Endothelial cell of umbilical vein (primary cell): ENCODE results near the gene PPP2R5D. TPM values are rescaled to one million over a fixed set of nuclear protein-coding genes. Genes with fewer than 3 reads are reported as not detected.

Experiments
- BruUV-seq: library from RNA; stranded (reverse); fragments of 400-500 nt; replicated peaks from 2 replicates; lab custom pipeline; 2021; lab: Mats Ljungman, UMichigan
- CTCF ChIA-PET: fragments of 300-600, 350-600 bp; sonication (Branson Sonifier 250); formaldehyde crosslinking; loops from one replicate; lab custom pipeline; 2021; ENCODE audit warnings: antibody characterized with exemption, inconsistent platforms; lab: Charles Lee
- POLR2A ChIA-PET: fragments of 300-600, 350-600 bp; sonication (Branson Sonifier 250); formaldehyde crosslinking; loops from one replicate; lab custom pipeline; 2021; ENCODE audit warnings: antibody characterized with exemption, inconsistent platforms; lab: Charles Lee
- DNase-seq: peaks from one replicate; pipeline ENCODE4 v3.0.0-alpha.2; 2011; ENCODE audit warnings: low read depth, low spot score
- FAIRE-seq: peaks from 2 replicates; lab custom pipeline; 2011; peaks lifted over from hg19 to GRCh38; lab: Jason Lieb, UNC
- H2AFZ ChIP-seq: 2 replicates; pipeline ENCODE4 v1.6.0; 2012; ENCODE audit warnings: low read depth, low read length, control low read depth, inconsistent platforms
- H3K27ac ChIP-seq: 2 replicates; pipeline ENCODE4 v1.5.1; 2011; ENCODE audit warnings: low read depth, mild to moderate bottlenecking, control low read depth, low read length, moderate library complexity; ENCODE audit not compliant: insufficient read depth
- H3K27me3 ChIP-seq, 2 experiments: 2 replicates each; pipeline versions ENCODE4 v1.6.0 to v1.6.1; 2011; ENCODE audit warnings: low read length in 2 of 2, mixed read lengths in 1 of 2; ENCODE audit not compliant: control insufficient read depth in 2 of 2, insufficient read depth in 2 of 2
- H3K36me3 ChIP-seq, 2 experiments: 2 replicates in 1 of 2; 3 replicates in 1 of 2; pipeline ENCODE4 v1.5.1; 2011; ENCODE audit warnings: low read length in 2 of 2, mild to moderate bottlenecking in 1 of 2, moderate library complexity in 1 of 2; ENCODE audit not compliant: control insufficient read depth in 2 of 2, insufficient read depth in 2 of 2; ENCODE audit errors: extremely low read depth in 1 of 2
- H3K4me1 ChIP-seq: 3 replicates; pipeline ENCODE4 v1.5.1; 2011; ENCODE audit warnings: mild to moderate bottlenecking, low read length; ENCODE audit not compliant: control insufficient read depth, insufficient read depth; ENCODE audit errors: extremely low read depth
- H3K4me2 ChIP-seq: 2 replicates; pipeline ENCODE4 v1.6.1; 2011; ENCODE audit warnings: low read length, control low read depth, mixed read lengths; ENCODE audit not compliant: insufficient read depth
- H3K4me3 ChIP-seq, 3 experiments: fragments of 200-600 bp in 1 of 3; sonication (generic), shearing (Covaris generic) in 1 of 3; replicated peaks in 1 of 3; 2 replicates each; pipeline ENCODE4 v1.5.1; 2011 to 2016; ENCODE audit warnings: control low read depth in 3 of 3, low read length in 3 of 3, mild to moderate bottlenecking in 2 of 3, inconsistent platforms in 1 of 3, low read depth in 1 of 3, moderate library complexity in 1 of 3; ENCODE audit not compliant: insufficient read depth in 1 of 3
- H3K79me2 ChIP-seq: 2 replicates; pipeline ENCODE4 v1.6.0; 2012; ENCODE audit warnings: low read length, inconsistent platforms; ENCODE audit not compliant: control insufficient read depth, insufficient read depth
- H3K9ac ChIP-seq: replicated peaks from 2 replicates; pipeline ENCODE3; 2011; ENCODE audit warnings: low read length, control low read depth; ENCODE audit not compliant: insufficient read depth; ENCODE audit errors: extremely low read depth
- H3K9me1 ChIP-seq: replicated peaks from 3 replicates; pipeline ENCODE4 v1.6.0; 2011; ENCODE audit warnings: mild to moderate bottlenecking, low read length; ENCODE audit not compliant: control insufficient read depth, insufficient read depth; ENCODE audit errors: extremely low read depth
- H3K9me3 ChIP-seq: replicated peaks from 2 replicates; pipeline ENCODE4 v1.5.1; 2012; ENCODE audit warnings: low read length, inconsistent platforms; ENCODE audit not compliant: control insufficient read depth, insufficient read depth
- H4K20me1 ChIP-seq: replicated peaks from 2 replicates; pipeline ENCODE3; 2011; ENCODE audit warnings: mild to moderate bottlenecking, low read length; ENCODE audit not compliant: control insufficient read depth, insufficient read depth; ENCODE audit errors: extremely low read depth
- EZH2 ChIP-seq: IDR thresholded peaks from 2 replicates; pipeline ENCODE4 v1.6.1; 2012; ENCODE audit warnings: borderline replicate concordance, low read depth, mild to moderate bottlenecking, moderate library complexity, low read length, inconsistent platforms; ENCODE audit not compliant: severe bottlenecking
- FOS ChIP-seq: IDR thresholded peaks from 2 replicates; pipeline ENCODE4 v1.6.1; 2011; ENCODE audit warnings: mild to moderate bottlenecking, low read length, moderate library complexity, borderline replicate concordance; ENCODE audit not compliant: insufficient read depth
- GATA2 ChIP-seq: IDR thresholded peaks from 2 replicates; pipeline ENCODE4 v1.7.0; 2011; ENCODE audit warnings: low read depth, mild to moderate bottlenecking, moderate library complexity, mixed read lengths, low read length; ENCODE audit not compliant: insufficient read length, insufficient read depth
- JUN ChIP-seq: IDR thresholded peaks from 2 replicates; pipeline ENCODE4 v1.6.1; 2011; ENCODE audit warnings: borderline replicate concordance, low read depth; ENCODE audit not compliant: insufficient read length, insufficient read depth
- MYC ChIP-seq: IDR thresholded peaks from one replicate; pipeline ENCODE4 v1.6.1; 2011; ENCODE audit warnings: mild to moderate bottlenecking, low read depth, low read length
- POLR2A ChIP-seq: IDR thresholded peaks from 2 replicates; pipeline ENCODE4 v1.6.1; 2012; ENCODE audit warnings: low read depth, mild to moderate bottlenecking, control low read depth, low read length
- POLR2AphosphoS5 ChIP-seq: IDR thresholded peaks from 2 replicates; pipeline ENCODE4 v1.6.1; 2012; ENCODE audit warnings: low read depth, mild to moderate bottlenecking, control low read depth, low read length, moderate library complexity; ENCODE audit not compliant: insufficient read depth
- dilution Hi-C: fragments of 300-500 bp; cut with MboI; formaldehyde crosslinking; loops from one replicate; pipeline ENCODE4 v1.15.0; 2019; ENCODE audit warnings: low sequenced_read_pairs; ENCODE audit not compliant: extremely low pct_ligation_motif_present
- intact Hi-C: fragments of 100-400 bp; cut with micrococcal nuclease; formaldehyde crosslinking; loops from one replicate; pipeline ENCODE4 v1.10.0; 2022
- polyA plus RNA-seq, 4 experiments: library from polyadenylated mRNA; depleted of rRNA in 3 of 4; stranded (reverse) in 3 of 4; unstranded in 1 of 4; fragments of >200 nt; gene quantifications; 2 replicates each; pipeline versions ENCODE4 v1.2.1 to v1.2.3, GENCODE V29; 2011 to 2012; ENCODE audit warnings: missing spikeins in 1 of 4
- total RNA-seq: library from RNA; stranded (reverse); gene quantifications from 2 replicates; pipeline ENCODE4 v1.2.3, GENCODE V29; 2021
- TF ChIP-seq, protein P1 (sequence below), 2 donors: IDR thresholded peaks; 1 replicate in 1 of 2; 2 replicates in 1 of 2; pipeline ENCODE4 v1.5.1; 2011; ENCODE audit warnings: low read length in 2 of 2, mild to moderate bottlenecking in 2 of 2, moderate library complexity in 2 of 2, control low read depth in 1 of 2, inconsistent platforms in 1 of 2, low read depth in 1 of 2; ENCODE audit not compliant: insufficient read depth in 1 of 2; ENCODE audit errors: extremely low read depth in 1 of 2
- TF ChIP-seq, protein P2 (sequence below): IDR thresholded peaks from 2 replicates; pipeline ENCODE4 v1.6.1; 2011; ENCODE audit not compliant: insufficient read depth, insufficient read length

PPP2R5D gene
- total and polyA plus RNA-seq, 2 donors (not counting 3 experiments of a cell fraction or from before 2014, with no cell fraction given): 45.5 to 60.2 TPM

DNA sequence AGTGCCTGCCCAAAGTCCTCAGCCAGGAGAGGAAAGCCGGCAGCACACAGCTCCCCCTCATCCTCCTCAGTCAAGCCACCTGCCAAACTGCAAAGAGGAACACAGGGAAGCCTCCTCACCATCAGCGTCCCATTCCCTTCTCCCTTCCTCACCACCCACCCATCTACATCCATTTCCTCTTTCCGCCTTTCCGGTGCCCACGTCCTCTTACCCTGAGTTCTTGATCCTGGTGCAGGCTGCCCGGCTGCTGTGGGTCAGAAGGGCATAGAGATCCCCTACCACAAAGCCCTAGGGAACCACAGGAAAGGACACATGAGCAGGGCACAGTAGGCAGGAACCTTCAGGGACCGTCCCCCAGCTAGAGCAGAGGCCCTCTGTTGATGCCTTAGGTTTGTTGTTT is 17.8 kb upstream of the PPP2R5D start:
- Histone ChIP-seq H3K4me2 (no peak overlapping the region), H3K4me3 (no peak overlapping the region), H3K9me3 (no peaks in the 10 kb centered on the region), H3K4me1 (peaks cover 5% of the 10 kb centered on the region), H3K9me1 (no peaks in the 10 kb centered on the region), H3K27ac (no peak overlapping the region), H3K36me3 (peaks cover 0 to 21% of the 10 kb centered on the region in 2 experiments), H3K9ac (no peak overlapping the region), H2AFZ (no peak overlapping the region), H4K20me1 (no peaks in the 10 kb centered on the region), H3K79me2 (no peaks in the 10 kb centered on the region), H3K27me3 (no peaks in the 10 kb centered on the region)
- TF ChIP-seq FOS (no peak), JUN (no peak), POLR2AphosphoS5 (no peak), EZH2 (no peak), GATA2 (no peak), POLR2A (no peak), MYC (no peak)
- TF ChIP-seq, protein P1, sequence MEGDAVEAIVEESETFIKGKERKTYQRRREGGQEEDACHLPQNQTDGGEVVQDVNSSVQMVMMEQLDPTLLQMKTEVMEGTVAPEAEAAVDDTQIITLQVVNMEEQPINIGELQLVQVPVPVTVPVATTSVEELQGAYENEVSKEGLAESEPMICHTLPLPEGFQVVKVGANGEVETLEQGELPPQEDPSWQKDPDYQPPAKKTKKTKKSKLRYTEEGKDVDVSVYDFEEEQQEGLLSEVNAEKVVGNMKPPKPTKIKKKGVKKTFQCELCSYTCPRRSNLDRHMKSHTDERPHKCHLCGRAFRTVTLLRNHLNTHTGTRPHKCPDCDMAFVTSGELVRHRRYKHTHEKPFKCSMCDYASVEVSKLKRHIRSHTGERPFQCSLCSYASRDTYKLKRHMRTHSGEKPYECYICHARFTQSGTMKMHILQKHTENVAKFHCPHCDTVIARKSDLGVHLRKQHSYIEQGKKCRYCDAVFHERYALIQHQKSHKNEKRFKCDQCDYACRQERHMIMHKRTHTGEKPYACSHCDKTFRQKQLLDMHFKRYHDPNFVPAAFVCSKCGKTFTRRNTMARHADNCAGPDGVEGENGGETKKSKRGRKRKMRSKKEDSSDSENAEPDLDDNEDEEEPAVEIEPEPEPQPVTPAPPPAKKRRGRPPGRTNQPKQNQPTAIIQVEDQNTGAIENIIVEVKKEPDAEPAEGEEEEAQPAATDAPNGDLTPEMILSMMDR (IDR thresholded peaks at IDR 0.05; ENCODE audit: extremely low read depth in 1 of 2, insufficient read depth in 1 of 2, low read depth in 1 of 2, low read length in 2 of 2): no peak
- TF ChIP-seq, protein P2, sequence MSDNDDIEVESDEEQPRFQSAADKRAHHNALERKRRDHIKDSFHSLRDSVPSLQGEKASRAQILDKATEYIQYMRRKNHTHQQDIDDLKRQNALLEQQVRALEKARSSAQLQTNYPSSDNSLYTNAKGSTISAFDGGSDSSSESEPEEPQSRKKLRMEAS: no peak
- intact Hi-C loops (no loop called here), dilution Hi-C loops (no loop called here)
- ChIA-PET CTCF (interaction anchor here (1.3 to 3.0 kb wide), 3 partner anchors 9 to 180 kb away, joined by 3 to 12 read pairs (median 3); partner anchors contain the start of gene PEX6), POLR2A (interaction anchor here (2.1 kb wide), 1 partner anchor 37 kb away, joined by 4 read pairs; the partner anchor contains the start of gene CNPY3)
- BruUV-seq: no TSS peak
- DNase-seq (no peak), FAIRE-seq (no peak)
